PC-3 (cell line): ENCODE data around the gene CCL22.

Experiments used
- CTCF ChIP-seq: fragments of 300-600 bp; sonication (generic); conservative IDR thresholded peaks from 2 replicates; pipeline ENCODE4 v1.5.1; 2017; ENCODE audit warnings: antibody characterized with exemption, low read depth, mild to moderate bottlenecking, low read length
- EZH2 ChIP-seq: fragments of 300-600 bp; sonication (generic); IDR thresholded peaks from one replicate; pipeline ENCODE4 v1.6.1; 2017; ENCODE audit warnings: antibody characterized with exemption, mild to moderate bottlenecking, low read length; ENCODE audit not compliant: unreplicated experiment

GRCh38 chr16:57384248-57385070 is 25.9 kb downstream of the CCL22 start:
- TF ChIP-seq CTCF (no peak), EZH2 (no peak)
